Fibroblast of lung (primary cell): ENCODE results near the gene RAD52. TPM values are rescaled to one million over a fixed set of nuclear protein-coding genes. Genes with fewer than 3 reads are reported as not detected.

Experiments used
- DNase-seq, 2 donors: peaks; one replicate each; pipeline versions ENCODE4 v3.0.0 to v3.0.0-alpha.2; 2010; ENCODE audit warnings: low read depth in 2 of 2
- H2AFZ ChIP-seq: 2 replicates; pipeline ENCODE4 v1.5.1; 2012; ENCODE audit warnings: low read length, control low read depth, inconsistent platforms
- H3K27ac ChIP-seq: 2 replicates; pipeline ENCODE4 v1.5.1; 2011; ENCODE audit warnings: low read length, control low read depth; ENCODE audit not compliant: insufficient read depth
- H3K27me3 ChIP-seq: 2 replicates; pipeline ENCODE4 v1.5.1; 2011; ENCODE audit warnings: mild to moderate bottlenecking, low read length; ENCODE audit not compliant: control insufficient read depth, insufficient read depth
- H3K36me3 ChIP-seq: 2 replicates; pipeline ENCODE4 v1.5.1; 2011; ENCODE audit warnings: low read length; ENCODE audit not compliant: control insufficient read depth, insufficient read depth
- H3K4me1 ChIP-seq: 2 replicates; pipeline ENCODE4 v1.5.1; 2011; ENCODE audit warnings: low read length; ENCODE audit not compliant: control insufficient read depth, insufficient read depth; ENCODE audit errors: extremely low read depth
- H3K4me2 ChIP-seq: 2 replicates; pipeline ENCODE4 v1.5.1; 2011; ENCODE audit warnings: low read length, control low read depth; ENCODE audit not compliant: insufficient read depth; ENCODE audit errors: extremely low read depth
- H3K4me3 ChIP-seq, 4 experiments: fragments of 200-600 bp in 1 of 4; sonication (generic) in 1 of 4; replicated peaks in 1 of 4; 2 replicates each; pipeline ENCODE4 v1.5.1; 2011 to 2016; ENCODE audit warnings: low read length in 4 of 4, low read depth in 3 of 4, mild to moderate bottlenecking in 3 of 4, control low read depth in 2 of 4, inconsistent platforms in 1 of 4, mixed read lengths in 1 of 4; ENCODE audit not compliant: insufficient read depth in 1 of 4; ENCODE audit errors: control extremely low read depth in 1 of 4
- H3K79me2 ChIP-seq: 2 replicates; pipeline ENCODE4 v1.5.1; 2012; ENCODE audit warnings: mild to moderate bottlenecking, low read length, inconsistent platforms; ENCODE audit not compliant: control insufficient read depth, insufficient read depth
- H3K9ac ChIP-seq: 2 replicates; pipeline ENCODE4 v1.5.1; 2011; ENCODE audit warnings: mild to moderate bottlenecking, low read length, control low read depth; ENCODE audit not compliant: insufficient read depth
- H3K9me3 ChIP-seq: 2 replicates; pipeline ENCODE4 v1.5.1; 2012; ENCODE audit warnings: low read depth, low read length; ENCODE audit not compliant: control insufficient read depth, insufficient read depth
- H4K20me1 ChIP-seq: 2 replicates; pipeline ENCODE4 v1.5.1; 2011; ENCODE audit warnings: low read length; ENCODE audit not compliant: control insufficient read depth, insufficient read depth; ENCODE audit errors: extremely low read depth
- EZH2 ChIP-seq: IDR thresholded peaks from 2 replicates; pipeline ENCODE4 v1.5.1; 2012; ENCODE audit warnings: low read length, control low read depth, mild to moderate bottlenecking; ENCODE audit errors: missing control alignments
- polyA plus RNA-seq, 2 donors: library from polyadenylated mRNA; depleted of rRNA in 1 of 2; stranded (reverse) in 1 of 2; unstranded in 1 of 2; fragments of >200 nt; gene quantifications; 2 replicates each; pipeline ENCODE4 v1.2.1, GENCODE V29; 2011 to 2012; ENCODE audit warnings: missing spikeins in 1 of 2
- total RNA-seq: library from RNA; depleted of rRNA; stranded (reverse); fragments of >200 nt; gene quantifications from 2 replicates; pipeline ENCODE4 v1.2.1, GENCODE V29; 2014
- TF ChIP-seq, protein P1 (sequence below), 2 donors: IDR thresholded peaks in 1 of 2; conservative IDR thresholded peaks in 1 of 2; 1 replicate in 1 of 2; 2 replicates in 1 of 2; pipeline ENCODE4 v1.5.1; 2011 to 2012; ENCODE audit warnings: low read length in 2 of 2, control low read depth in 1 of 2, inconsistent platforms in 1 of 2, low read depth in 1 of 2, mild to moderate bottlenecking in 1 of 2

The RAD52 gene
- total and polyA plus RNA-seq, 2 donors (not counting 1 experiment from before 2014, with no cell fraction given), result 7.3 to 19.2 TPM

DNA sequence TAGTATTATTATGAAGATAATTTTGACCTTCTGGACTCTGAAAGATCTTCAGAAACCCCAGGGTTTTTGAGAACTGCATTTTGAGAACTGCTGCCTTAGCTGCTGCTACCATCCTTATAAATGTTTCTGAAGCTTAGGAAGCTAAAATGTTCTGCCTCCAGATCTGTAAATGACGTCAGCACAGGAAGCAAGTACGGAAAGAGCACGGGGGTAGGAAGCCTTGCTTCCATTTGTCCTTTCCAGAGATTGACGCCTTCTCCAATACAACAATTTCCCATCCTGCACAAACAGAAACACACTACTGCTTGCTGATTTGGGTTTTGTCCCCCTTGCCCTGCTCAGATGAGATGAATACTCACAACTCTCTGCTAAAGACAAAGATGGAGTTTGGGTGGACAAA is 17.9 kb downstream of the RAD52 start:
- H3K4me3 ChIP-seq, result no peak overlapping the region
- H3K9me3 ChIP-seq, result no peaks in the 10 kb centered on the region
- H4K20me1 ChIP-seq, result no peaks in the 10 kb centered on the region
- H3K4me1 ChIP-seq, result no peaks in the 10 kb centered on the region
- no peak overlapping the region for H3K9ac ChIP-seq
- DNase-seq, result no peak
- TF ChIP-seq, protein P1, sequence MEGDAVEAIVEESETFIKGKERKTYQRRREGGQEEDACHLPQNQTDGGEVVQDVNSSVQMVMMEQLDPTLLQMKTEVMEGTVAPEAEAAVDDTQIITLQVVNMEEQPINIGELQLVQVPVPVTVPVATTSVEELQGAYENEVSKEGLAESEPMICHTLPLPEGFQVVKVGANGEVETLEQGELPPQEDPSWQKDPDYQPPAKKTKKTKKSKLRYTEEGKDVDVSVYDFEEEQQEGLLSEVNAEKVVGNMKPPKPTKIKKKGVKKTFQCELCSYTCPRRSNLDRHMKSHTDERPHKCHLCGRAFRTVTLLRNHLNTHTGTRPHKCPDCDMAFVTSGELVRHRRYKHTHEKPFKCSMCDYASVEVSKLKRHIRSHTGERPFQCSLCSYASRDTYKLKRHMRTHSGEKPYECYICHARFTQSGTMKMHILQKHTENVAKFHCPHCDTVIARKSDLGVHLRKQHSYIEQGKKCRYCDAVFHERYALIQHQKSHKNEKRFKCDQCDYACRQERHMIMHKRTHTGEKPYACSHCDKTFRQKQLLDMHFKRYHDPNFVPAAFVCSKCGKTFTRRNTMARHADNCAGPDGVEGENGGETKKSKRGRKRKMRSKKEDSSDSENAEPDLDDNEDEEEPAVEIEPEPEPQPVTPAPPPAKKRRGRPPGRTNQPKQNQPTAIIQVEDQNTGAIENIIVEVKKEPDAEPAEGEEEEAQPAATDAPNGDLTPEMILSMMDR (conservative IDR thresholded peaks at IDR 0.05 in 1 of 2, IDR thresholded peaks at IDR 0.05 in 1 of 2; ENCODE audit: low read depth in 1 of 2, low read length in 2 of 2), result no peak
- TF ChIP-seq EZH2, result no peak
- H3K36me3 ChIP-seq, result peaks cover 7% of the 10 kb centered on the region
- no peak overlapping the region for H3K4me2 ChIP-seq
- no peak overlapping the region for H3K27ac ChIP-seq
- no peaks in the 10 kb centered on the region for H3K79me2 ChIP-seq
- H2AFZ ChIP-seq, result no peak overlapping the region
- no peaks in the 10 kb centered on the region for H3K27me3 ChIP-seq

DNA sequence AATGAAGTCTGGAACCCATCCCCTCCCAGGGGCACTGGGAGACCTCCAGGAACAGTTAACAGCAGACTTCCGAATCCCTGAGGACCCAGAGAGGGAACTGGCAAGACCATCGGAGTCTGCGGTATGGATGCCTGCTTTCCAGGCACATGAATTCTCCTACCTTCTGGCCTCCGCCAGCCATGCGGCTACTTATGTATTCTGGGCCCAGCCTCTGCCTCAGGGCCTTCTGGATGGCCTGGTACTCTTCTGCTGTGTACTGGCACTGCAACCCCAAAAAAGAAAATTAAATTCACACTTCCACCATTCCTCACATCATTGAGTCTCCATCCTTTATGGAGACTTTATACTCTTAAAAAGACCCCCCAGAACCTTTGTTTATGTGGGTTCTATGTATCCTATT is 18.4 kb downstream of the RAD52 start:
- no peaks in the 10 kb centered on the region for H4K20me1 ChIP-seq
- no peak overlapping the region for H2AFZ ChIP-seq
- H3K4me2 ChIP-seq, result no peak overlapping the region
- no peaks in the 10 kb centered on the region for H3K79me2 ChIP-seq
- no peak overlapping the region for H3K4me3 ChIP-seq
- no peaks in the 10 kb centered on the region for H3K27me3 ChIP-seq
- H3K36me3 ChIP-seq, result peaks cover 8% of the 10 kb centered on the region
- no peak for DNase-seq
- no peaks in the 10 kb centered on the region for H3K9me3 ChIP-seq
- no peak overlapping the region for H3K9ac ChIP-seq
- TF ChIP-seq EZH2, result no peak
- TF ChIP-seq, protein P1 (conservative IDR thresholded peaks at IDR 0.05 in 1 of 2, IDR thresholded peaks at IDR 0.05 in 1 of 2; ENCODE audit: low read depth in 1 of 2, low read length in 2 of 2), result no peak
- no peak overlapping the region for H3K27ac ChIP-seq
- H3K4me1 ChIP-seq, result no peaks in the 10 kb centered on the region

DNA sequence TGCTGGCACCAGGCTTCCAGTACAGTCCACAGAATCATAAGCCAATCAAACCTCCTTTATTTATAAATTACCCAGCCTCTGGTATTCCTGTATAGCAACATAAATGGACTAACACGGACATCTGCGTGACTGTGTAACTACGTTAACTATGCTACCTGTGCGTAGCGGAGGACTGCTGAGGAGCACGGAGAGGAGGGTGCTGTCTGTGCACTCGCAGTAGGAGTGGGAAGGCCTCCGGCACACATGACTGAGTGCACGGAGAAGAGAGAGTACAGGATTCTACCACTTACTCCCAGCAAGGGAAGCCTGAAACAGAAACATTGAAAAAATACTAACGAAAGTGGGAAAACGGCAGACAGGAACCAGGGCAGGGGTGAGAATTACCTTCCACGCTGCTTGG is 22.9 kb downstream of the RAD52 start:
- H3K4me1 ChIP-seq, result no peaks in the 10 kb centered on the region
- no peaks in the 10 kb centered on the region for H4K20me1 ChIP-seq
- H3K27me3 ChIP-seq, result no peaks in the 10 kb centered on the region
- H3K79me2 ChIP-seq, result no peaks in the 10 kb centered on the region
- H3K9ac ChIP-seq, result no peak overlapping the region
- no peak overlapping the region for H3K4me2 ChIP-seq
- H3K9me3 ChIP-seq, result no peaks in the 10 kb centered on the region
- peaks cover 15% of the 10 kb centered on the region for H3K36me3 ChIP-seq
- TF ChIP-seq EZH2, result no peak
- TF ChIP-seq, protein P1 (conservative IDR thresholded peaks at IDR 0.05 in 1 of 2, IDR thresholded peaks at IDR 0.05 in 1 of 2; ENCODE audit: low read depth in 1 of 2, low read length in 2 of 2), result no peak
- H3K4me3 ChIP-seq, result no peak overlapping the region
- H3K27ac ChIP-seq, result no peak overlapping the region
- DNase-seq, result no peak
- no peak overlapping the region for H2AFZ ChIP-seq
